Caco-2 (cell line): ENCODE data around the gene STPG1. TPM values are rescaled to one million over a fixed set of nuclear protein-coding genes. Genes with fewer than 3 reads are reported as not detected.

Source experiments
- BruUV-seq: library from RNA; stranded (reverse); fragments of 400-500 nt; replicated peaks from 2 replicates; lab custom pipeline; 2021; lab: Mats Ljungman, UMichigan
- CTCF ChIA-PET: fragments of 300-600 bp; sonication (Branson Sonifier 250); formaldehyde crosslinking; loops from one replicate; lab custom pipeline; 2022; ENCODE audit warnings: antibody characterized with exemption; lab: Charles Lee
- POLR2A ChIA-PET: fragments of 300-600 bp; sonication (Branson Sonifier 250); formaldehyde crosslinking; loops from one replicate; lab custom pipeline; 2022; ENCODE audit warnings: antibody characterized with exemption; lab: Charles Lee
- DNase-seq, 2 experiments: peaks; one replicate each; pipeline versions ENCODE4 v3.0.0 to v3.0.0-alpha.2; 2020 to 2022
- H3K27me3 ChIP-seq: replicated peaks from 2 replicates; pipeline ENCODE4 v1.6.0; 2011; ENCODE audit warnings: low read length; ENCODE audit not compliant: control insufficient read depth, insufficient read depth
- H3K36me3 ChIP-seq: 2 replicates; pipeline ENCODE4 v1.5.1; 2011; ENCODE audit warnings: low read length; ENCODE audit not compliant: control insufficient read depth, insufficient read depth
- H3K4me1 ChIP-seq: fragments of 250-450 bp; sonication (Bioruptor Pico); 2 replicates; pipeline ENCODE4 v1.5.1; 2020; ENCODE audit warnings: mild to moderate bottlenecking
- H3K4me3 ChIP-seq: 2 replicates; pipeline ENCODE4 v1.5.1; 2011; ENCODE audit warnings: low read depth, mild to moderate bottlenecking, control low read depth, low read length
- H3K9me3 ChIP-seq: fragments of 250-450 bp; sonication (Bioruptor Pico); 2 replicates; pipeline ENCODE4 v1.5.1; 2020; ENCODE audit warnings: mild to moderate bottlenecking, moderate library complexity
- H3K27ac Mint-ChIP-seq: one replicate; pipeline ENCODE4 v1.8.0; 2022; ENCODE audit warnings: mixed read lengths; ENCODE audit not compliant: unreplicated experiment
- H3K27me3 Mint-ChIP-seq: one replicate; pipeline ENCODE4 v1.8.0; 2022; ENCODE audit warnings: mixed read lengths; ENCODE audit not compliant: insufficient read depth, unreplicated experiment
- H3K36me3 Mint-ChIP-seq: one replicate; pipeline ENCODE4 v1.8.0; 2022; ENCODE audit warnings: mild to moderate bottlenecking, mixed read lengths; ENCODE audit not compliant: insufficient read depth, unreplicated experiment
- H3K4me1 Mint-ChIP-seq: one replicate; pipeline ENCODE4 v1.8.0; 2022; ENCODE audit warnings: low read depth, mixed read lengths; ENCODE audit not compliant: unreplicated experiment
- H3K4me3 Mint-ChIP-seq: one replicate; pipeline ENCODE4 v1.8.0; 2022; ENCODE audit warnings: mild to moderate bottlenecking, moderate library complexity, mixed read lengths; ENCODE audit not compliant: unreplicated experiment
- H3K9me3 Mint-ChIP-seq: one replicate; pipeline ENCODE4 v1.8.0; 2022; ENCODE audit warnings: mixed read lengths; ENCODE audit not compliant: unreplicated experiment
- intact Hi-C: fragments of 100-400 bp; cut with micrococcal nuclease; formaldehyde crosslinking; loops from one replicate; pipeline ENCODE4 v1.10.0; 2022; ENCODE audit not compliant: unreplicated experiment
- total RNA-seq: library from RNA; stranded (reverse); gene quantifications from 2 replicates; pipeline ENCODE4 v1.2.3, GENCODE V29; 2022
- TF ChIP-seq, protein P1 (sequence below), 2 experiments: fragments of 200-600 bp in 1 of 2; IDR thresholded peaks; 1 replicate in 1 of 2; 2 replicates in 1 of 2; pipeline versions ENCODE4 v1.5.1 to v1.8.0; 2011 to 2022; ENCODE audit warnings: antibody characterized with exemption in 1 of 2, control low read depth in 1 of 2, inconsistent platforms in 1 of 2, low read depth in 1 of 2, low read length in 1 of 2, mild to moderate bottlenecking in 1 of 2, moderate library complexity in 1 of 2; ENCODE audit not compliant: insufficient read depth in 1 of 2, severe bottlenecking in 1 of 2, unreplicated experiment in 1 of 2

STPG1 gene
- total RNA-seq, 1 experiment from 2014 or later = 8.6 TPM

GRCh38 chr1:24348196-24348595, 65.4 kb downstream of the STPG1 start:
- CTCF ChIA-PET = no interaction called here
- POLR2A ChIA-PET = no interaction called here
- Mint-ChIP-seq H3K36me3 (no peaks in the 10 kb centered on the region), H3K9me3 (no peaks in the 10 kb centered on the region), H3K4me3 (no peak overlapping the region), H3K4me1 (no peaks in the 10 kb centered on the region), H3K27me3 (no peaks in the 10 kb centered on the region), H3K27ac (no peak overlapping the region)
- no peaks in the 10 kb centered on the region for H3K27me3 ChIP-seq
- no TSS peak for BruUV-seq
- intact Hi-C loops = no loop called here
- TF ChIP-seq, protein P1, sequence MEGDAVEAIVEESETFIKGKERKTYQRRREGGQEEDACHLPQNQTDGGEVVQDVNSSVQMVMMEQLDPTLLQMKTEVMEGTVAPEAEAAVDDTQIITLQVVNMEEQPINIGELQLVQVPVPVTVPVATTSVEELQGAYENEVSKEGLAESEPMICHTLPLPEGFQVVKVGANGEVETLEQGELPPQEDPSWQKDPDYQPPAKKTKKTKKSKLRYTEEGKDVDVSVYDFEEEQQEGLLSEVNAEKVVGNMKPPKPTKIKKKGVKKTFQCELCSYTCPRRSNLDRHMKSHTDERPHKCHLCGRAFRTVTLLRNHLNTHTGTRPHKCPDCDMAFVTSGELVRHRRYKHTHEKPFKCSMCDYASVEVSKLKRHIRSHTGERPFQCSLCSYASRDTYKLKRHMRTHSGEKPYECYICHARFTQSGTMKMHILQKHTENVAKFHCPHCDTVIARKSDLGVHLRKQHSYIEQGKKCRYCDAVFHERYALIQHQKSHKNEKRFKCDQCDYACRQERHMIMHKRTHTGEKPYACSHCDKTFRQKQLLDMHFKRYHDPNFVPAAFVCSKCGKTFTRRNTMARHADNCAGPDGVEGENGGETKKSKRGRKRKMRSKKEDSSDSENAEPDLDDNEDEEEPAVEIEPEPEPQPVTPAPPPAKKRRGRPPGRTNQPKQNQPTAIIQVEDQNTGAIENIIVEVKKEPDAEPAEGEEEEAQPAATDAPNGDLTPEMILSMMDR (IDR thresholded peaks at IDR 0.05; ENCODE audit: insufficient read depth in 1 of 2, low read depth in 1 of 2, low read length in 1 of 2, severe bottlenecking in 1 of 2, unreplicated experiment in 1 of 2) = no peak
- H3K4me1 ChIP-seq = no peaks in the 10 kb centered on the region
- H3K9me3 ChIP-seq = no peaks in the 10 kb centered on the region
- H3K36me3 ChIP-seq = no peaks in the 10 kb centered on the region
- H3K4me3 ChIP-seq = no peak overlapping the region
- DNase-seq = no peak

GRCh38 chr1:24347159-24347934, 66.2 kb downstream of the STPG1 start:
- Histone ChIP-seq H3K36me3 (no peaks in the 10 kb centered on the region), H3K27me3 (no peaks in the 10 kb centered on the region), H3K4me1 (no peaks in the 10 kb centered on the region), H3K9me3 (no peaks in the 10 kb centered on the region), H3K4me3 (no peak overlapping the region)
- no TSS peak for BruUV-seq
- TF ChIP-seq, protein P1 (IDR thresholded peaks at IDR 0.05; ENCODE audit: insufficient read depth in 1 of 2, low read depth in 1 of 2, low read length in 1 of 2, severe bottlenecking in 1 of 2, unreplicated experiment in 1 of 2) = no peak
- no peaks in the 10 kb centered on the region for H3K36me3 Mint-ChIP-seq
- CTCF ChIA-PET = no interaction called here
- no peaks in the 10 kb centered on the region for H3K4me1 Mint-ChIP-seq
- POLR2A ChIA-PET = interaction anchor here (0.6 to 0.7 kb wide), 2 partner anchors 157 to 197 kb away, joined by 3 to 4 read pairs; no protein-coding TSS in a partner anchor
- no peak for DNase-seq
- H3K27me3 Mint-ChIP-seq = no peaks in the 10 kb centered on the region
- no peak overlapping the region for H3K27ac Mint-ChIP-seq
- no peak overlapping the region for H3K4me3 Mint-ChIP-seq
- H3K9me3 Mint-ChIP-seq = no peaks in the 10 kb centered on the region
- intact Hi-C loops = no loop called here

DNA sequence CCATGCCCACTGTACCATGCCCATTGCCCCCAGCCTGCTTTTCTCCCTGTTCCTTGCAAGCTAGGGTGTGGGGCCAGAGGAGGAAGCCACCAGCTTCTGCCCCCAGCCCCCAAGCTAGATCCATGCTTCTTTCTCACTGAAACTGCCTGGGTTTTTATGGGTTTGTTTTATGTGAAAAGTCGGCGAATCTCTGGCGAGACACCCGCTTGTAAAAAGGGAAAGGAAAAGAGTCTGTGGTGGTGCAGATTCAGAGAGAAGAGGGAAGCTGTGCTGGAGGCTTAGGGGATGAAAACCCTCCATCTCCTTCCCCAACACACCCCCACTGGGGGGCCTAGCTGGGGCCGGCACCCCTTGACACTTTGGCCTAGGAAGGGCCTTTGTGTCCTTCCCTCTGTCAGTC, 68.2 kb downstream of the STPG1 start:
- POLR2A ChIA-PET = no interaction called here
- no peak overlapping the region for H3K27ac Mint-ChIP-seq
- TF ChIP-seq, protein P1 (IDR thresholded peaks at IDR 0.05; ENCODE audit: insufficient read depth in 1 of 2, low read depth in 1 of 2, low read length in 1 of 2, severe bottlenecking in 1 of 2, unreplicated experiment in 1 of 2) = no peak
- CTCF ChIA-PET = no interaction called here
- H3K4me3 Mint-ChIP-seq = no peak overlapping the region
- no peaks in the 10 kb centered on the region for H3K4me1 Mint-ChIP-seq
- Histone ChIP-seq H3K9me3 (no peaks in the 10 kb centered on the region), H3K4me3 (no peak overlapping the region), H3K36me3 (no peaks in the 10 kb centered on the region), H3K27me3 (no peaks in the 10 kb centered on the region), H3K4me1 (no peaks in the 10 kb centered on the region)
- no peaks in the 10 kb centered on the region for H3K9me3 Mint-ChIP-seq
- intact Hi-C loops = no loop called here
- no peaks in the 10 kb centered on the region for H3K36me3 Mint-ChIP-seq
- BruUV-seq = no TSS peak
- no peak for DNase-seq
- H3K27me3 Mint-ChIP-seq = no peaks in the 10 kb centered on the region
